Liver (tissue), 9 donors: ENCODE measurements around the gene ITGB3. TPM values are rescaled to one million over a fixed set of nuclear protein-coding genes. Genes with fewer than 3 reads are reported as not detected.

Experiments used
- DNase-seq: peaks from one replicate; pipeline ENCODE4 v3.0.0-alpha.2; 2017; ENCODE audit warnings: low spot score
- H3K27ac ChIP-seq, 2 donors: one replicate each; pipeline ENCODE4 v1.7.0; 2013; ENCODE audit warnings: inconsistent platforms in 2 of 2, low read length in 2 of 2, control low read depth in 1 of 2, low read depth in 1 of 2, mild to moderate bottlenecking in 1 of 2
- H3K27me3 ChIP-seq, 4 donors: one replicate each; pipeline versions ENCODE4 v1.6.1 to v1.7.0; 2013; ENCODE audit warnings: low read length in 3 of 4, inconsistent platforms in 1 of 4, mild to moderate bottlenecking in 1 of 4, moderate library complexity in 1 of 4; ENCODE audit not compliant: control insufficient read depth in 4 of 4, insufficient read depth in 4 of 4
- H3K36me3 ChIP-seq, 4 donors: one replicate each; pipeline versions ENCODE4 v1.6.1 to v1.7.0; 2013; ENCODE audit warnings: low read length in 3 of 4, mild to moderate bottlenecking in 3 of 4, low read depth in 1 of 4, moderate library complexity in 1 of 4; ENCODE audit not compliant: control insufficient read depth in 4 of 4, insufficient read depth in 3 of 4
- H3K4me1 ChIP-seq, 4 donors: one replicate each; pipeline versions ENCODE4 v1.6.1 to v1.7.0; 2013; ENCODE audit warnings: low read length in 3 of 4, mild to moderate bottlenecking in 3 of 4, moderate library complexity in 1 of 4; ENCODE audit not compliant: control insufficient read depth in 4 of 4, insufficient read depth in 4 of 4
- H3K4me3 ChIP-seq, 3 donors: one replicate each; pipeline versions ENCODE4 v1.6.1 to v1.7.0; 2013; ENCODE audit warnings: low read length in 3 of 3, control low read depth in 1 of 3, low read depth in 1 of 3, mild to moderate bottlenecking in 1 of 3
- H3K9ac ChIP-seq, 2 donors: one replicate each; pipeline ENCODE4 v1.7.0; 2013; ENCODE audit warnings: low read length in 2 of 2, mild to moderate bottlenecking in 2 of 2, moderate library complexity in 2 of 2, control low read depth in 1 of 2, low read depth in 1 of 2
- H3K9me3 ChIP-seq, 4 donors: one replicate each; pipeline versions ENCODE4 v1.6.1 to v1.7.0; 2013; ENCODE audit warnings: low read length in 3 of 4; ENCODE audit not compliant: control insufficient read depth in 4 of 4
- ATF3 ChIP-seq: IDR thresholded peaks from 2 replicates; pipeline ENCODE4 v1.6.1; 2016; ENCODE audit warnings: antibody characterized with exemption
- CTCF ChIP-seq: fragments of 150-350 bp; IDR thresholded peaks from 2 replicates; pipeline ENCODE4 v1.5.1; 2017; ENCODE audit warnings: improper control_type of control experiment, low read depth, low read length; ENCODE audit not compliant: missing input control
- EGR1 ChIP-seq, 2 donors: IDR thresholded peaks; 2 replicates each; pipeline ENCODE4 v1.6.1; 2016 to 2018; ENCODE audit warnings: antibody characterized with exemption in 2 of 2, low read depth in 2 of 2
- FOXA1 ChIP-seq: IDR thresholded peaks from 2 replicates; pipeline ENCODE4 v1.6.1; 2016; ENCODE audit warnings: antibody characterized with exemption
- GABPA ChIP-seq, 2 donors: IDR thresholded peaks in 1 of 2; conservative IDR thresholded peaks in 1 of 2; 2 replicates each; pipeline ENCODE4 v1.6.1; 2016; ENCODE audit warnings: antibody characterized with exemption in 2 of 2, mild to moderate bottlenecking in 1 of 2, moderate library complexity in 1 of 2
- HNF4A ChIP-seq, 2 donors: conservative IDR thresholded peaks; 2 replicates each; pipeline ENCODE4 v1.6.1; 2016; ENCODE audit warnings: antibody characterized with exemption in 2 of 2, mild to moderate bottlenecking in 2 of 2
- HNF4G ChIP-seq: IDR thresholded peaks from 2 replicates; pipeline ENCODE4 v1.6.1; 2016; ENCODE audit warnings: antibody characterized with exemption
- JUND ChIP-seq, 2 donors: IDR thresholded peaks; 2 replicates each; pipeline ENCODE4 v1.6.1; 2016; ENCODE audit warnings: antibody characterized with exemption in 2 of 2
- MAX ChIP-seq: IDR thresholded peaks from 2 replicates; pipeline ENCODE4 v1.6.1; 2016; ENCODE audit warnings: antibody characterized with exemption
- NR2F2 ChIP-seq: IDR thresholded peaks from 2 replicates; pipeline ENCODE4 v1.6.1; 2016; ENCODE audit warnings: antibody characterized with exemption
- RAD21 ChIP-seq, 2 donors: IDR thresholded peaks; 2 replicates each; pipeline ENCODE4 v1.6.1; 2016; ENCODE audit warnings: antibody characterized with exemption in 2 of 2, mild to moderate bottlenecking in 2 of 2
- REST ChIP-seq: IDR thresholded peaks from 2 replicates; pipeline ENCODE4 v1.6.1; 2016; ENCODE audit warnings: antibody characterized with exemption, mild to moderate bottlenecking
- RXRA ChIP-seq, 2 donors: IDR thresholded peaks; 2 replicates each; pipeline ENCODE4 v1.6.1; 2017 to 2018; ENCODE audit warnings: antibody characterized with exemption in 2 of 2, mild to moderate bottlenecking in 1 of 2
- SP1 ChIP-seq: IDR thresholded peaks from 2 replicates; pipeline ENCODE4 v1.6.1; 2018; ENCODE audit warnings: antibody characterized with exemption, mild to moderate bottlenecking
- TAF1 ChIP-seq: conservative IDR thresholded peaks from 2 replicates; pipeline ENCODE4 v1.6.1; 2016; ENCODE audit warnings: antibody characterized with exemption, mild to moderate bottlenecking
- YY1 ChIP-seq: IDR thresholded peaks from 2 replicates; pipeline ENCODE4 v1.6.1; 2016; ENCODE audit warnings: antibody characterized with exemption, mild to moderate bottlenecking
- ZBTB33 ChIP-seq: IDR thresholded peaks from 2 replicates; pipeline ENCODE4 v1.6.1; 2016; ENCODE audit warnings: antibody characterized with exemption
- WGBS: extraction: QIAGEN DNeasy Blood & Tissue Kit; methylation state at CpG from one replicate; pipeline ENCODE4 v1.1.7; 2013; 5-methylcytosine and 5-hydroxymethylcytosine counted together
- polyA plus RNA-seq, 2 donors: library from polyadenylated mRNA; stranded (reverse) in 1 of 2; unstranded in 1 of 2; fragments of 200-250 nt in 1 of 2; fragments of >200 nt in 1 of 2; fragmentation: Nextera tagmentation in 1 of 2; extraction: Ambion mirVana in 1 of 2; gene quantifications; one replicate each; pipeline versions ENCODE4 v1.2.1 to v1.2.3, GENCODE V29; 2013 to 2015
- total RNA-seq, 2 donors: library from RNA; depleted of rRNA; stranded (reverse); fragments of >200 nt; gene quantifications; one replicate each; pipeline ENCODE4 v1.2.3, GENCODE V29; 2014
- donor health status: healthy.
- donor health status: healthy.
- donor health status: healthy.
- donor health status: healthy.
- donor health status: healthy.

ITGB3 gene
- total and polyA plus RNA-seq, 4 donors, result 0.47 to 33.4 (median 3.8) TPM

- H3K9me3 ChIP-seq, result no peaks in the 10 kb centered on the region
- WGBS, result 95% methylated on average over 2 of the region's 2 CpGs
- no peaks in the 10 kb centered on the region for H3K27me3 ChIP-seq
- TF ChIP-seq NR2F2, result no peak
- no peak for TF ChIP-seq JUND (IDR thresholded peaks at IDR 0.05)
- TF ChIP-seq ZBTB33, result no peak
- TF ChIP-seq CTCF, result no peak
- TF ChIP-seq ATF3, result no peak
- TF ChIP-seq HNF4G, result no peak
- TF ChIP-seq SP1, result no peak
- no peak for TF ChIP-seq FOXA1
- TF ChIP-seq TAF1, result no peak
- no peak for TF ChIP-seq YY1
- no peak for TF ChIP-seq EGR1 (IDR thresholded peaks at IDR 0.05; ENCODE audit: low read depth in 2 of 2)
- TF ChIP-seq RAD21 (IDR thresholded peaks at IDR 0.05), result no peak
- no peak for TF ChIP-seq MAX
- TF ChIP-seq REST, result no peak
- TF ChIP-seq RXRA (IDR thresholded peaks at IDR 0.05), result no peak
- TF ChIP-seq HNF4A (conservative IDR thresholded peaks at IDR 0.05), result no peak
- TF ChIP-seq GABPA (IDR thresholded peaks at IDR 0.05 in 1 of 2, conservative IDR thresholded peaks at IDR 0.05 in 1 of 2), result no peak
- no peak overlapping the region for H3K4me3 ChIP-seq
- peaks cover 3 to 30% (median 17%) of the 10 kb centered on the region in 4 donors for H3K4me1 ChIP-seq
- DNase-seq, result no peak
- H3K36me3 ChIP-seq, result no peaks in the 10 kb centered on the region
- H3K9ac ChIP-seq, result no peak overlapping the region
- H3K27ac ChIP-seq, result no peak overlapping the region
These were observed 25.8 kb upstream of the ITGB3 start for GRCh38 chr17:47227862-47228261.
